ENCODE results near the gene DIAPH2. TPM values are rescaled to one million over a fixed set of nuclear protein-coding genes. Genes with fewer than 3 reads are reported as not detected.

DIAPH2 gene
- total and polyA plus RNA-seq, 9 of the 15 experiments (the other 6 are each of a cell fraction or from before 2014, with no cell fraction given) = 0.01 to 0.18 (median 0.07) TPM; not detected in 1

DNA sequence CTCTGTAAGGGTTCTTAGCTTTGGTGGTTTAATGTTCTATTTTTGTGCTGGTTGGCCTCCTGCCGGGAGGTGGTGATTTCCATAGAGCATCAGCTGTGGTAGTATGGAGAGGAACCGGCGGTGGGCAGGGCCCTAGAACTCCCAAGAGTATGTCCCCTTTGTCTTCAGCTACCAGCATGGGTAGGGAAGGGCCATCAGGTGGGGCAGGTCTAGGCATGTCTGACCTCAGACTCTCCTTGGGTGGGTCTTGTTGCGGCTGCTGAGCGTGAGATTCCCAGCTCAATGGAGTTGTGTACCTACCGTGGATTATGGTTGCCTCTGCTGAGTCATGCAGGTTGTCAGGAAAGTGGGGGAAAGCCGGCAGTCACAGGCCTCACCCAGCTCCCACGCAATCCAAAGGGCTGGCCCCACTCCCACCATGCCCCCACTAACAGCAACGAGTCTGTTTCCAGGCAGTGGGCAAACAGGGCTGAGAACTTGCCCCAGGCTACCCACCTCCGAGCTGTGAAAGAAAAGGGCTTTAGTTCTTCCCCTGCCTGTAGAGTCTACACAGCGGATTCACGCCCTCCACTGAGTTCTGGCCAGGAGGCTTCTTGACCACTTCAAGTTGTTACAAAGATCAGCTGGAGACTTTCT lies 434.9 kb downstream of the DIAPH2 start:
- no TSS peak for BruUV-seq (replicated peaks)
- H4K20me1 ChIP-seq (replicated peaks; ENCODE audit: control insufficient read depth, insufficient read depth, low read length) = no peaks in the 10 kb centered on the region
- TF ChIP-seq JUN (IDR thresholded peaks at IDR 0.05; ENCODE audit: borderline replicate concordance, low read depth, low read length) (no peak), JUN (CRISPR knock-in tag; IDR thresholded peaks at IDR 0.05; ENCODE audit: borderline replicate concordance) (no peak), SLC30A9 (CRISPR knock-in tag; IDR thresholded peaks at IDR 0.05) (no peak), FOXM1 (IDR thresholded peaks at IDR 0.05; ENCODE audit: low read depth) (no peak), FOXM1 (CRISPR knock-in tag; IDR thresholded peaks at IDR 0.05; ENCODE audit: low read depth) (no peak), EHMT2 (IDR thresholded peaks at IDR 0.05) (no peak), NUFIP1 (IDR thresholded peaks at IDR 0.05; ENCODE audit: partially characterized antibody) (no peak), CHD2 (IDR thresholded peaks at IDR 0.05; ENCODE audit: low read depth, low read length) (no peak), BHLHE40 (IDR thresholded peaks at IDR 0.05; ENCODE audit: low read length) (no peak), ZNF696 (CRISPR knock-in tag; conservative IDR thresholded peaks at IDR 0.05) (no peak), ZNF79 (CRISPR knock-in tag; IDR thresholded peaks at IDR 0.05; ENCODE audit: low read depth) (no peak), KLF10 (CRISPR knock-in tag; IDR thresholded peaks at IDR 0.05) (no peak), CHCHD3 (CRISPR knock-in tag; IDR thresholded peaks at IDR 0.05) (no peak), HDAC6 (IDR thresholded peaks at IDR 0.05; ENCODE audit: low read depth, low read length) (no peak), ZNF77 (CRISPR knock-in tag; IDR thresholded peaks at IDR 0.05) (no peak)
- TF ChIP-seq, protein P1, sequence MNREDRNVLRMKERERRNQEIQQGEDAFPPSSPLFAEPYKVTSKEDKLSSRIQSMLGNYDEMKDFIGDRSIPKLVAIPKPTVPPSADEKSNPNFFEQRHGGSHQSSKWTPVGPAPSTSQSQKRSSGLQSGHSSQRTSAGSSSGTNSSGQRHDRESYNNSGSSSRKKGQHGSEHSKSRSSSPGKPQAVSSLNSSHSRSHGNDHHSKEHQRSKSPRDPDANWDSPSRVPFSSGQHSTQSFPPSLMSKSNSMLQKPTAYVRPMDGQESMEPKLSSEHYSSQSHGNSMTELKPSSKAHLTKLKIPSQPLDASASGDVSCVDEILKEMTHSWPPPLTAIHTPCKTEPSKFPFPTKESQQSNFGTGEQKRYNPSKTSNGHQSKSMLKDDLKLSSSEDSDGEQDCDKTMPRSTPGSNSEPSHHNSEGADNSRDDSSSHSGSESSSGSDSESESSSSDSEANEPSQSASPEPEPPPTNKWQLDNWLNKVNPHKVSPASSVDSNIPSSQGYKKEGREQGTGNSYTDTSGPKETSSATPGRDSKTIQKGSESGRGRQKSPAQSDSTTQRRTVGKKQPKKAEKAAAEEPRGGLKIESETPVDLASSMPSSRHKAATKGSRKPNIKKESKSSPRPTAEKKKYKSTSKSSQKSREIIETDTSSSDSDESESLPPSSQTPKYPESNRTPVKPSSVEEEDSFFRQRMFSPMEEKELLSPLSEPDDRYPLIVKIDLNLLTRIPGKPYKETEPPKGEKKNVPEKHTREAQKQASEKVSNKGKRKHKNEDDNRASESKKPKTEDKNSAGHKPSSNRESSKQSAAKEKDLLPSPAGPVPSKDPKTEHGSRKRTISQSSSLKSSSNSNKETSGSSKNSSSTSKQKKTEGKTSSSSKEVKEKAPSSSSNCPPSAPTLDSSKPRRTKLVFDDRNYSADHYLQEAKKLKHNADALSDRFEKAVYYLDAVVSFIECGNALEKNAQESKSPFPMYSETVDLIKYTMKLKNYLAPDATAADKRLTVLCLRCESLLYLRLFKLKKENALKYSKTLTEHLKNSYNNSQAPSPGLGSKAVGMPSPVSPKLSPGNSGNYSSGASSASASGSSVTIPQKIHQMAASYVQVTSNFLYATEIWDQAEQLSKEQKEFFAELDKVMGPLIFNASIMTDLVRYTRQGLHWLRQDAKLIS (CRISPR knock-in tag; IDR thresholded peaks at IDR 0.05) = no peak
- TF ChIP-seq, protein P2, sequence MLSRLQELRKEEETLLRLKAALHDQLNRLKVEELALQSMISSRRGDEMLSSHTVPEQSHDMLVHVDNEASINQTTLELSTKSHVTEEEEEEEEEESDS (CRISPR knock-in tag; IDR thresholded peaks at IDR 0.05) = no peak
- TF ChIP-seq, protein P3, sequence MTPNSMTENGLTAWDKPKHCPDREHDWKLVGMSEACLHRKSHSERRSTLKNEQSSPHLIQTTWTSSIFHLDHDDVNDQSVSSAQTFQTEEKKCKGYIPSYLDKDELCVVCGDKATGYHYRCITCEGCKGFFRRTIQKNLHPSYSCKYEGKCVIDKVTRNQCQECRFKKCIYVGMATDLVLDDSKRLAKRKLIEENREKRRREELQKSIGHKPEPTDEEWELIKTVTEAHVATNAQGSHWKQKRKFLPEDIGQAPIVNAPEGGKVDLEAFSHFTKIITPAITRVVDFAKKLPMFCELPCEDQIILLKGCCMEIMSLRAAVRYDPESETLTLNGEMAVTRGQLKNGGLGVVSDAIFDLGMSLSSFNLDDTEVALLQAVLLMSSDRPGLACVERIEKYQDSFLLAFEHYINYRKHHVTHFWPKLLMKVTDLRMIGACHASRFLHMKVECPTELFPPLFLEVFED (CRISPR knock-in tag; conservative IDR thresholded peaks at IDR 0.05) = no peak

More for the DNA sequence above, 434.9 kb downstream of the DIAPH2 start:
- Histone ChIP-seq H3K9me1 (ENCODE audit: control insufficient read depth, insufficient read depth, low read length) (no peaks in the 10 kb centered on the region), H3K79me2 (ENCODE audit: control insufficient read depth, insufficient read depth, low read length) (no peaks in the 10 kb centered on the region), H3K36me3 (ENCODE audit: control insufficient read depth, insufficient read depth, low read length) (no peaks in the 10 kb centered on the region), H3K27me3 (ENCODE audit: control insufficient read depth in 2 of 2, insufficient read depth in 2 of 2, low read length in 2 of 2) (no peaks in the 10 kb centered on the region), H2AFZ (ENCODE audit: low read depth, low read length) (no peak overlapping the region), H3K9ac (ENCODE audit: insufficient read depth in 1 of 2, low read depth in 2 of 2, low read length in 2 of 2) (no peak overlapping the region), H3K9me3 (replicated peaks; ENCODE audit: control insufficient read depth, insufficient read depth, low read depth, low read length) (no peaks in the 10 kb centered on the region), H3K4me3 (no peak overlapping the region), H3K4me2 (ENCODE audit: insufficient read depth, low read length) (no peak overlapping the region), H3K27ac (ENCODE audit: extremely low read depth, low read depth, low read length) (no peak overlapping the region), H3K4me1 (replicated peaks in 1 of 2; ENCODE audit: control insufficient read depth in 2 of 2, insufficient read depth in 2 of 2, low read length in 2 of 2) (no peaks in the 10 kb centered on the region)
- CTCF ChIA-PET (ENCODE audit: low intra/inter-chr PET ratio) = no interaction called here
- FAIRE-seq (no peak), ATAC-seq (no peak), DNase-seq (ENCODE audit: extremely low read depth in 1 of 4, low spot score in 3 of 4) (no peak)
- intact Hi-C loops (cut with micrococcal nuclease) = no loop called here
- WGBS (ENCODE audit: insufficient coverage, low coverage, missing lambda C conversion rate) = 0% methylated on average over 7 of the region's 12 CpGs
- POLR2A ChIA-PET = no interaction called here
- in situ Hi-C loops (cut with MboI) = no loop called here
